Measurements from ENCODE around the gene MMP14. TPM values are rescaled to one million over a fixed set of nuclear protein-coding genes. Genes with fewer than 3 reads are reported as not detected.

MMP14 gene
- total and polyA plus RNA-seq, 12 donors = 13.6 to 43.3 (median 21.8) TPM

DNA sequence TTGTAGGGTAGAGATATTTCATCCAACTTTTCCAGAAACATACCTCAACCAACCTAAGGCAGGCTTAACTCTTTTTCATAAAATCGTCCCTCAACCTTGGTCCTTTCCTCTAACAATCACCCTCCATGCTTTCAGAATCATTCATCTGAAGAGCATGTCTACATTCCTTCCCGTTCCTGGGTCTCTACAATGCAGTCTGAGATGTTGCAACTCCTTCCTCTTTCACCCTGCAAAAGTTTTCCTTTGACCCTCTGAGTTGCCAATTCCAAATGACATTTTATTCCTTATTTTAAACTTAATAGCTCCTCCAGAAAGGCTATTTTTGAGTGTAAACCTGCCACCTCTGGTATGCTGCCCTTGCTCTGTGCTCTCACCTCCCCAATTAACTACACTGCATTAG is 37.9 kb upstream of the MMP14 start:
- Histone ChIP-seq H3K4me1 (peaks cover 0 to 45% (median 0%) of the 10 kb centered on the region in 9 donors), H3K4me3 (no peak overlapping the region), H3K36me3 (no peaks in the 10 kb centered on the region), H3K27me3 (no peaks in the 10 kb centered on the region), H3K27ac (peak overlapping the region in 1 of 10 donors; percentile 64), H3K9me3 (no peaks in the 10 kb centered on the region)
- ATAC-seq (peak in 2 of 8 donors; percentile 31 to 47), DNase-seq (no peak)
- 62 to 64% methylated on average over 2 of the region's 2 CpGs for WGBS, 2 donors
- intact Hi-C loops (cut with DNase I) = no loop called here
- TF ChIP-seq, protein P1, sequence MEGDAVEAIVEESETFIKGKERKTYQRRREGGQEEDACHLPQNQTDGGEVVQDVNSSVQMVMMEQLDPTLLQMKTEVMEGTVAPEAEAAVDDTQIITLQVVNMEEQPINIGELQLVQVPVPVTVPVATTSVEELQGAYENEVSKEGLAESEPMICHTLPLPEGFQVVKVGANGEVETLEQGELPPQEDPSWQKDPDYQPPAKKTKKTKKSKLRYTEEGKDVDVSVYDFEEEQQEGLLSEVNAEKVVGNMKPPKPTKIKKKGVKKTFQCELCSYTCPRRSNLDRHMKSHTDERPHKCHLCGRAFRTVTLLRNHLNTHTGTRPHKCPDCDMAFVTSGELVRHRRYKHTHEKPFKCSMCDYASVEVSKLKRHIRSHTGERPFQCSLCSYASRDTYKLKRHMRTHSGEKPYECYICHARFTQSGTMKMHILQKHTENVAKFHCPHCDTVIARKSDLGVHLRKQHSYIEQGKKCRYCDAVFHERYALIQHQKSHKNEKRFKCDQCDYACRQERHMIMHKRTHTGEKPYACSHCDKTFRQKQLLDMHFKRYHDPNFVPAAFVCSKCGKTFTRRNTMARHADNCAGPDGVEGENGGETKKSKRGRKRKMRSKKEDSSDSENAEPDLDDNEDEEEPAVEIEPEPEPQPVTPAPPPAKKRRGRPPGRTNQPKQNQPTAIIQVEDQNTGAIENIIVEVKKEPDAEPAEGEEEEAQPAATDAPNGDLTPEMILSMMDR (IDR thresholded peaks at IDR 0.05) = no peak

DNA sequence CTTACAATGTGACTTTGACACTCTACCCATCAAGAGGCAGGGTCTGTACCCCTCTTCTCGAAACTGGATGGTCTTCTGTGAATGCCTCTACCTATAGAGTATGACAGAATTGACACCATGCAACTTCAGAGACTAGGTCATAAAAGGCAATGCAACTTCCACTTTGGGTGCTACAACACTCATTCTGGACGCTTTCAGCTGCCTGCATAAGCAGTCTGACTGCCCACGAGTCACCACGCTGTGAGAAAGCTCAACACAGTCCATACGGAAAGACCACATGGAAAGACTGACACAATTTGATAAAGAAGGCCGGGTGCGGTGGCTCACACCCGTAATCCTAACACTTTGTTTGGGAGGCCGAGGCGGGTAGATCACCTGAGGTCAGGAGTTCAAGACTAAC is 36.0 kb upstream of the MMP14 start:
- peaks cover 0 to 53% (median 0%) of the 10 kb centered on the region in 9 donors for H3K4me1 ChIP-seq
- DNase-seq = no peak
- H3K9me3 ChIP-seq = no peaks in the 10 kb centered on the region
- 91 to 93% methylated on average over 10 of the region's 10 CpGs for WGBS, 2 donors
- no peak overlapping the region for H3K4me3 ChIP-seq
- no peak for ATAC-seq
- H3K27me3 ChIP-seq = no peaks in the 10 kb centered on the region
- TF ChIP-seq, protein P1 (IDR thresholded peaks at IDR 0.05) = no peak
- no peaks in the 10 kb centered on the region for H3K36me3 ChIP-seq
- intact Hi-C loops (cut with DNase I) = no loop called here
- H3K27ac ChIP-seq = no peak overlapping the region

DNA sequence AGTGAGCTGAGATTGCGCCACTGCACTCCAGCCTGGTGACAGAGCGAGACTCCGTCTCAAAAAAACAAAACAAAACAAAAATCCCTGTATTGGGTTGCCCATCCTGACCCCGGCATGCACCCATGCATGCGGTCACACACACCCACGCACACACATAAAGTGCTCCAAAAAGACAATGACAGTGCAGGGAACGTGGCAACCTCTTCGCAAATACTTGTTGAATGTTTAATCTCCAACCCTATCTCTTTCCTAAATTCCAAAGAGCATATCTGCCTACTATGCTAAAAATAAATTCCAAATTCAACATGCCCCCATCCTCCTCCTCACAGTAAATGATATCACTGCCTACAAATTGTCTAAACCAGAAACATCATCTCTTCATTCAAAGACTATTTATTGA is 34.7 kb upstream of the MMP14 start:
- peaks cover 0 to 53% (median 0%) of the 10 kb centered on the region in 9 donors for H3K4me1 ChIP-seq
- no peaks in the 10 kb centered on the region for H3K27me3 ChIP-seq
- H3K9me3 ChIP-seq = no peaks in the 10 kb centered on the region
- H3K36me3 ChIP-seq = no peaks in the 10 kb centered on the region
- H3K4me3 ChIP-seq = no peak overlapping the region
- ATAC-seq = no peak
- no peak overlapping the region for H3K27ac ChIP-seq
- no peak for DNase-seq
- 75 to 79% methylated on average over 8 of the region's 8 CpGs for WGBS, 2 donors
- TF ChIP-seq, protein P1 (IDR thresholded peaks at IDR 0.05) = no peak
- intact Hi-C loops (cut with DNase I) = no loop called here

DNA sequence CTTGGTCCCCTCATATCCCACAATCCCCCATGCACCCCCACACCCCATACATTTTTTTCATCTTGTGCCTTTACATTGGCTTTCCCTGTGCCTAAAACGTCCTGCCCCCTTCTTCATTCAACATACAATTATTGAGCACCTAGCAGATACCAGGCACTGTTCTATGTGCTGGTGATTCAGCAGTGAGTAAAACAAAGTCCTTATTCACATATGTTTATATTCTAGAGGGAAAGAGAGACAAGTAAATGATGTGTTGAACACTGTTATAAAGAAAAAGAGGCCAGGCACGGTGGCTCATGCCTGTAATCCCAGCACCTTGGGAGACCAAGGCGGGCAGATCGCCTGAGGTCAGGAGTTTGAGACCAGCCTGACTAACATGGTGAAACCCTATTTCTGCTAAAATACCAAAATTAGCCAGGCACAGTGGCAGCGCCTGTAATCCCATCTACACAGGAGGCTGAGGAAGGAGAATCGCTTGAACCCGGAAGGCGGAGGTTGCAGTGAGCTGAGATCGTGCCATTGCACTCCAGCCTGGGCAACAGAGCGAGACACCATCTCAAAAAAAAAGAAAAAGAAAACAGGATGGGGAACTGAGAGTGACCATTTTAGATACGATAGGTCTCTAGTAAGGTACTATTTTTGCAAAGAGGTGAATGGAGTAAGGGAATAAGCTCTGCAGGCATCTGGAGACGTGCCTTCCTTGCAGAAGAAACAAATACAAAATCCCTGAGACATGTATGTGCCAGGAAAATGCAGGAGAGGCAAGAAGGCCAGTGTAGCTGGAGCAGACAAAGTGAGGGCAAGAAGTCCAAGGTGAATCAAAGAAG is 33.3 kb upstream of the MMP14 start:
- WGBS, 2 donors = 88% methylated on average over 12 of the region's 12 CpGs
- Histone ChIP-seq H3K27me3 (no peaks in the 10 kb centered on the region), H3K9me3 (no peaks in the 10 kb centered on the region), H3K27ac (no peak overlapping the region), H3K4me1 (peaks cover 0 to 45% (median 0%) of the 10 kb centered on the region in 9 donors), H3K4me3 (no peak overlapping the region), H3K36me3 (no peaks in the 10 kb centered on the region)
- TF ChIP-seq, protein P1 (IDR thresholded peaks at IDR 0.05) = no peak
- DNase-seq = no peak
- no peak for ATAC-seq
- intact Hi-C loops (cut with DNase I) = no loop called here

Measured in heart right ventricle (tissue), 16 donors.